ENCODE results near the gene UNC13D. TPM values are rescaled to one million over a fixed set of nuclear protein-coding genes. Genes with fewer than 3 reads are reported as not detected.
A peak's percentile ranks its signal among the peaks of the same experiment; 100 is the strongest.

UNC13D gene
- total and polyA plus RNA-seq, 2 experiments from 2014 or later: 10.8 to 14.8 TPM

- peaks cover 14% of the 10 kb centered on the region for H3K4me1 ChIP-seq (ENCODE audit: low read depth)
- no peak for DNase-seq (ENCODE audit: low read depth in 1 of 2, low spot score in 1 of 2)
- H3K9me3 ChIP-seq (ENCODE audit: low read depth): no peaks in the 10 kb centered on the region
- no peaks in the 10 kb centered on the region for H3K27me3 ChIP-seq
- H3K4me3 ChIP-seq: no peak overlapping the region
- no peak for TF ChIP-seq CTCF (IDR thresholded peaks at IDR 0.05; ENCODE audit: low read depth, low read length)
- H3K36me3 ChIP-seq: peaks cover 13% of the 10 kb centered on the region
- peak overlapping the region; percentile 57 for H3K27ac ChIP-seq
Observed at GRCh38 chr17:75806822-75807500, 37.2 kb downstream of the UNC13D start.

DNA sequence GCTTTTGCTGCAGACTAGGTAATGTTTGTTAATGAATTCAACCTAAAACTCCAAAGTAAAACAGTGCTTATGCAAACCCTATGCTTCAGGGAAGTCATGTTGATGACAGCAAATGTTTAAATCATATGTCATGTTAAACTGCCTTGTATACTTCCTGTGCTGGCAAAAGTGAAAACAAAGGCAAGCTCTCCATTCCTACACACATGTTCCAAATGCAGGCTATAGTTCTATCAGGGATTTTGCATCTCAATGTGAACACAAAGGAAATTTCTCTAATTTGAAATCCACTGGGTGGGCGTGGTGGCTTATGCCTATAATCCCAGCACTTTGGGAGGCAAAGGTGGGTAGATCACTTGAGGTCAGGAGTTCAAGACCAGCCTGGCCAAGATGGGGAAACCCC is 40.3 kb downstream of the UNC13D start:
- H3K27ac ChIP-seq: no peak overlapping the region
- H3K4me1 ChIP-seq (ENCODE audit: low read depth): peaks cover 9% of the 10 kb centered on the region
- no peaks in the 10 kb centered on the region for H3K27me3 ChIP-seq
- peaks cover 3% of the 10 kb centered on the region for H3K36me3 ChIP-seq
- no peak for DNase-seq (ENCODE audit: low read depth in 1 of 2, low spot score in 1 of 2)
- H3K9me3 ChIP-seq (ENCODE audit: low read depth): no peaks in the 10 kb centered on the region
- no peak overlapping the region for H3K4me3 ChIP-seq
- TF ChIP-seq CTCF (IDR thresholded peaks at IDR 0.05; ENCODE audit: low read depth, low read length): no peak

DNA sequence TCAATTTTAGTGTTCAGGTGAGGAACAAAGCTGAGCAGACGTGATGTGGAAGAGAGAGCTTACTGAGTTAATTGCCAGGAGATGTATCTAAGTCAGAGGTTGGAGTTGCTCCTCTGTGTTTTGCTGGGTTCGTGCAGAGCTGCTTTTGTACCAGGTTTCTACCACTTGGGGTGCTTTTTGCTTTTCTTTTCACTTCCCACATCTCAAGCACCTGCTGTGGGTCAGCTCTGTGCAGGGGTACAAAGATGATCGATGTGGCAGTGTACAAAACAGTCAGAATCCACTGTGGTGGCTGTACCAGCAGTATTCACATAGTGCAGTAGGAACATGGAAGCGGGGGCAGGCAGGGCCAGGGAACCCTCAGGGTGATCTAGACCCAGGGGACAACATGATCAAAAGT is 44.8 kb downstream of the UNC13D start:
- Histone ChIP-seq H3K27ac (no peak overlapping the region), H3K27me3 (no peaks in the 10 kb centered on the region), H3K36me3 (peaks cover 6% of the 10 kb centered on the region), H3K4me3 (no peak overlapping the region), H3K9me3 (ENCODE audit: low read depth) (no peaks in the 10 kb centered on the region), H3K4me1 (ENCODE audit: low read depth) (no peaks in the 10 kb centered on the region)
- no peak for DNase-seq (ENCODE audit: low read depth in 1 of 2, low spot score in 1 of 2)
- TF ChIP-seq CTCF (IDR thresholded peaks at IDR 0.05; ENCODE audit: low read depth, low read length): no peak

DNA sequence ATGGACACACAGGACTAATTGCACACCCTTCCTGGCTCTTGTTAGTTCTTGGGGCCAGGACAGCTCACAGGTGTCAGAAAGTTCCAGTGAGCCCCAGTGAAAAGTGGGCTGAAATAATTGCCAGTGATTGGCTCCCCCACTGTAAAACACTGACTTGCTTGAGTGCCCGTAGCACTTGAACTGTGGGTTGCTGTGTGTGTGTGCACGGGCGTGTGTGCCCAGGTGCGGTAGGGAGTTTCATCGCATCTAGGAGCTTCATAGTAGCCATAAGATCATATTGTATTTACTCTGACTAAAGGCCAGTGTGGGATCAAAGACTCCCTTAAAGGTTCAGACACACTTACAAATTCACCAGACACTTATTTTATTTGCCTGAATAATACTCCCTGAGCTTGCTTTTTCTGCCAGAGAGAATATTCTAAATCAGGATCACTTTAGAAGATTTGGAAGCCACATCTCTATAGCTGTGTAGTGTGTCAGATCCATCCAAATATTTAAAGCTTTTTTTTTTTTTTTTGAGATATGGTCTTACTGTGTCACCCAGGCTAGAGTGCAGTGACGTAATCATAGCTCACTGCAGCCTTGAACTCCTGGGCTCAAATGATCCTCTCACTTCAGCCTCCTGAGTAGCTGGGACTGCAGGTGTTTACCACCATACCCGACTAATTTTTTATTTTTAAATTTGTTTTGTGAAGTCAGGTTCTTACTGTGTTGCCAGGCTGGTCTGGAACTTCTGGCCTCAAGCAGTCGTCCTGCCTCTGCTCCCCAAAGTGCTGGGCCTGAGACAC is 48.2 kb downstream of the UNC13D start:
- H3K27me3 ChIP-seq: no peaks in the 10 kb centered on the region
- no peak overlapping the region for H3K4me3 ChIP-seq
- peak overlapping the region; percentile 23 for H3K27ac ChIP-seq
- no peak for DNase-seq (ENCODE audit: low read depth in 1 of 2, low spot score in 1 of 2)
- H3K36me3 ChIP-seq: peaks cover 6% of the 10 kb centered on the region
- H3K4me1 ChIP-seq (ENCODE audit: low read depth): peaks cover 11% of the 10 kb centered on the region
- no peak for TF ChIP-seq CTCF (IDR thresholded peaks at IDR 0.05; ENCODE audit: low read depth, low read length)
- no peaks in the 10 kb centered on the region for H3K9me3 ChIP-seq (ENCODE audit: low read depth)

GRCh38 chr17:75793460-75793859 is 50.7 kb downstream of the UNC13D start:
- no peak for TF ChIP-seq CTCF (IDR thresholded peaks at IDR 0.05; ENCODE audit: low read depth, low read length)
- no peak overlapping the region for H3K27ac ChIP-seq
- H3K9me3 ChIP-seq (ENCODE audit: low read depth): no peaks in the 10 kb centered on the region
- peaks cover 5% of the 10 kb centered on the region for H3K36me3 ChIP-seq
- peaks cover 11% of the 10 kb centered on the region for H3K4me1 ChIP-seq (ENCODE audit: low read depth)
- H3K4me3 ChIP-seq: no peak overlapping the region
- no peak for DNase-seq (ENCODE audit: low read depth in 1 of 2, low spot score in 1 of 2)
- H3K27me3 ChIP-seq: no peaks in the 10 kb centered on the region

Data from cardiac muscle cell (in vitro differentiated cells and primary cell).